ENCODE measurements around the gene GLRX3.

The GLRX3 gene

GRCh38 chr10:130203626-130204025 lies 67.4 kb downstream of the GLRX3 start:
- peak in 1 of 56 donors; percentile 5 for DNase-seq

GRCh38 chr10:130206216-130206737 lies 70.1 kb downstream of the GLRX3 start:
- DNase-seq, result no peak

- no peak for DNase-seq
Measured at GRCh38 chr10:130207205-130207604, 71.0 kb downstream of the GLRX3 start.

- no peak for DNase-seq
Measured at GRCh38 chr10:130208807-130209206, 72.6 kb downstream of the GLRX3 start.

- DNase-seq, result no peak
Measured at GRCh38 chr10:130212746-130213145, 76.6 kb downstream of the GLRX3 start.

- no peak for DNase-seq
Measured at GRCh38 chr10:130213286-130214080, 77.3 kb downstream of the GLRX3 start.

GRCh38 chr10:130214431-130214830 lies 78.2 kb downstream of the GLRX3 start:
- no peak for DNase-seq

- no peak for DNase-seq
Measured at GRCh38 chr10:130215151-130215930, 79.2 kb downstream of the GLRX3 start.

- no peak for DNase-seq
Measured at GRCh38 chr10:130215931-130216231, 79.7 kb downstream of the GLRX3 start.

- DNase-seq, result no peak
Measured at GRCh38 chr10:130218181-130218641, 82.0 kb downstream of the GLRX3 start.

GRCh38 chr10:130218936-130219335 lies 82.7 kb downstream of the GLRX3 start:
- no peak for DNase-seq

- DNase-seq, result no peak
Measured at GRCh38 chr10:130220251-130221185, 84.3 kb downstream of the GLRX3 start.

GRCh38 chr10:130221456-130222375 lies 85.5 kb downstream of the GLRX3 start:
- DNase-seq, result no peak

- no peak for DNase-seq
Measured at GRCh38 chr10:130222381-130222780, 86.2 kb downstream of the GLRX3 start.

GRCh38 chr10:130224228-130224627 lies 88.0 kb downstream of the GLRX3 start:
- no peak for DNase-seq

GRCh38 chr10:130226012-130226411 lies 89.8 kb downstream of the GLRX3 start:
- no peak for DNase-seq

- DNase-seq, result no peak
Measured at GRCh38 chr10:130227883-130228282, 91.7 kb downstream of the GLRX3 start.
